Nasal cavity respiratory epithelium epithelial cell of viscerocranial mucosa (primary cell): ENCODE measurements around the gene TRAM2. TPM values are rescaled to one million over a fixed set of nuclear protein-coding genes. Genes with fewer than 3 reads are reported as not detected.

ENCODE experiments used
- total RNA-seq: library from RNA; depleted of rRNA; stranded (reverse); fragments of >200 nt; gene quantifications from 2 replicates; pipeline ENCODE4 v1.2.3, GENCODE V29; 2014

Gene TRAM2
- 9.9 and 12.8 TPM in 2 replicates for total RNA-seq

GRCh38 chr6:52577022-52577777, at the start of gene TRAM2:
Gene TRAM2 (minus strand): TSS chr6:52577060. CDS start chr6:52576915, 145 bp downstream.

Other genes starting within 250 kb of the TRAM2 start
- 1.0 and 1.5 TPM in 2 replicates for gene PAQR8, start 214.9 kb downstream of the TRAM2 start, total RNA-seq
- 4.1 and 8.5 TPM in 2 replicates for gene EFHC1, start 156.7 kb downstream of the TRAM2 start, total RNA-seq
- gene TMEM14A, start 94.1 kb upstream of the TRAM2 start, total RNA-seq = 5.5 and 19.1 TPM in 2 replicates
- gene GSTA2, start 186.4 kb upstream of the TRAM2 start, total RNA-seq = not detected in 2 replicates
- gene GSTA1, start 226.8 kb upstream of the TRAM2 start, total RNA-seq = 0.21 TPM in 1 of 2 replicates, not detected in the other